ENCODE results near the gene MARK3. TPM values are rescaled to one million over a fixed set of nuclear protein-coding genes. Genes with fewer than 3 reads are reported as not detected.

MARK3 gene
- total RNA-seq, 1 experiment from 2014 or later, result 189 TPM

- H3K79me2 ChIP-seq (ENCODE audit: low read depth), result peaks cover 44% of the 10 kb centered on the region
- no peak overlapping the region for H3K27ac ChIP-seq
- no peak overlapping the region for H2AFZ ChIP-seq
- peak overlapping the region; percentile 79; the same call in 1 of the 2 replicates for H3K4me3 ChIP-seq
- intact Hi-C loops (cut with micrococcal nuclease; ENCODE audit: unreplicated experiment), result no loop called here
- H3K27me3 ChIP-seq (ENCODE audit: insufficient read depth, low read depth), result no peaks in the 10 kb centered on the region
- DNase-seq, result no peak
- H4K20me1 ChIP-seq (ENCODE audit: insufficient read depth), result peaks cover 41% of the 10 kb centered on the region
- H3F3A ChIP-seq (ENCODE audit: insufficient read depth, low read depth), result peaks cover 24% of the 10 kb centered on the region; the same call in 1 of the 2 replicates
- H3K4me2 ChIP-seq, result peak overlapping the region; percentile 95
- TF ChIP-seq EZH2 (IDR thresholded peaks at IDR 0.05; ENCODE audit: low read depth), result no peak
- TF ChIP-seq CTCF (conservative IDR thresholded peaks at IDR 0.05), result no peak
- peaks cover 18% of the 10 kb centered on the region; the same call in 1 of the 2 replicates for H3K36me3 ChIP-seq (ENCODE audit: low read depth)
- no peaks in the 10 kb centered on the region for H3K9me2 ChIP-seq (ENCODE audit: insufficient read depth)
- ChIA-PET POLR2A (ENCODE audit: unreplicated experiment) (interaction anchor here (1.2 kb wide), 1 partner anchor 10 kb away, joined by 5 read pairs; no protein-coding TSS in a partner anchor), CTCF (no interaction called here)
- BruUV-seq (replicated peaks), result no TSS peak
- peaks cover 23% of the 10 kb centered on the region for H3K4me1 ChIP-seq (replicated peaks; ENCODE audit: insufficient read depth)
- no peaks in the 10 kb centered on the region for H3K9me3 ChIP-seq (ENCODE audit: insufficient read depth, low read depth)
These were observed 145.2 kb downstream of the MARK3 start for GRCh38 chr14:103530390-103530789.

- intact Hi-C loops (cut with micrococcal nuclease; ENCODE audit: unreplicated experiment), result no loop called here
- POLR2A ChIA-PET (ENCODE audit: unreplicated experiment), result no interaction called here
These were observed 145.6 kb downstream of the MARK3 start for GRCh38 chr14:103530831-103531230.

GRCh38 chr14:103531421-103532215 is 146.4 kb downstream of the MARK3 start:
- Histone ChIP-seq H2AFZ (no peak overlapping the region), H3K27me3 (ENCODE audit: insufficient read depth, low read depth) (no peaks in the 10 kb centered on the region), H3K9me3 (ENCODE audit: insufficient read depth, low read depth) (no peaks in the 10 kb centered on the region), H3K36me3 (ENCODE audit: low read depth) (peaks cover 18% of the 10 kb centered on the region; the same call in 1 of the 2 replicates), H3K27ac (no peak overlapping the region), H3K4me2 (peak overlapping the region; percentile 95; the same call in 1 of the 2 replicates), H3K79me2 (ENCODE audit: low read depth) (peaks cover 44% of the 10 kb centered on the region), H3K4me1 (replicated peaks; ENCODE audit: insufficient read depth) (peaks cover 23% of the 10 kb centered on the region), H3F3A (ENCODE audit: insufficient read depth, low read depth) (peaks cover 24% of the 10 kb centered on the region; the same call in 1 of the 2 replicates), H3K9me2 (ENCODE audit: insufficient read depth) (no peaks in the 10 kb centered on the region), H4K20me1 (ENCODE audit: insufficient read depth) (peaks cover 45% of the 10 kb centered on the region), H3K4me3 (no peak overlapping the region)
- intact Hi-C loops (cut with micrococcal nuclease; ENCODE audit: unreplicated experiment), result no loop called here
- no TSS peak for BruUV-seq (replicated peaks)
- ChIA-PET POLR2A (ENCODE audit: unreplicated experiment) (no interaction called here), CTCF (interaction anchor here (0.6 kb wide), 1 partner anchor 422 kb away, joined by 4 read pairs; no protein-coding TSS in a partner anchor)
- no peak for DNase-seq
- TF ChIP-seq EZH2 (IDR thresholded peaks at IDR 0.05; ENCODE audit: low read depth) (no peak), CTCF (conservative IDR thresholded peaks at IDR 0.05) (no peak)

More at GRCh38 chr14:103530831-103531230, 145.6 kb downstream of the MARK3 start:
- peaks cover 23% of the 10 kb centered on the region for H3K4me1 ChIP-seq (replicated peaks; ENCODE audit: insufficient read depth)
- no peak for TF ChIP-seq CTCF (conservative IDR thresholded peaks at IDR 0.05)
- H3K27ac ChIP-seq, result no peak overlapping the region
- CTCF ChIA-PET, result no interaction called here
- H3K79me2 ChIP-seq (ENCODE audit: low read depth), result peaks cover 44% of the 10 kb centered on the region
- peak overlapping the region; percentile 95 for H3K4me2 ChIP-seq
- DNase-seq, result no peak
- H3K9me3 ChIP-seq (ENCODE audit: insufficient read depth, low read depth), result no peaks in the 10 kb centered on the region
- peak overlapping the region; percentile 79; the same call in 1 of the 2 replicates for H3K4me3 ChIP-seq
- peaks cover 20% of the 10 kb centered on the region; the same call in 1 of the 2 replicates for H3F3A ChIP-seq (ENCODE audit: insufficient read depth, low read depth)
- no TSS peak for BruUV-seq (replicated peaks)
- H3K9me2 ChIP-seq (ENCODE audit: insufficient read depth), result no peaks in the 10 kb centered on the region
- H3K27me3 ChIP-seq (ENCODE audit: insufficient read depth, low read depth), result no peaks in the 10 kb centered on the region
- H4K20me1 ChIP-seq (ENCODE audit: insufficient read depth), result peaks cover 44% of the 10 kb centered on the region
- no peak overlapping the region for H2AFZ ChIP-seq
- peaks cover 18% of the 10 kb centered on the region; the same call in 1 of the 2 replicates for H3K36me3 ChIP-seq (ENCODE audit: low read depth)

All from PC-9 (cell line).